ENCODE results near the gene PLD4. TPM values are rescaled to one million over a fixed set of nuclear protein-coding genes. Genes with fewer than 3 reads are reported as not detected.

PLD4 gene
- total and polyA plus RNA-seq, 2 of the 8 experiments (the other 6 are each of a cell fraction or from before 2014, with no cell fraction given) = 0.05 TPM; not detected in 1

- TF ChIP-seq TBP (IDR thresholded peaks at IDR 0.05; ENCODE audit: low read depth, low read length) (no peak), KDM4A (IDR thresholded peaks at IDR 0.05; ENCODE audit: low read depth, low read length, severe bottlenecking) (no peak), SAP30 (IDR thresholded peaks at IDR 0.05; ENCODE audit: insufficient read depth, insufficient replicate concordance, low read length) (no peak), NRF1 (IDR thresholded peaks at IDR 0.05; ENCODE audit: low read depth, low read length) (no peak), TAF1 (IDR thresholded peaks at IDR 0.05; ENCODE audit: low read depth, low read length) (no peak), RXRA (IDR thresholded peaks at IDR 0.05; ENCODE audit: insufficient read depth, low read depth, low read length) (no peak)
- TF ChIP-seq, protein P1, sequence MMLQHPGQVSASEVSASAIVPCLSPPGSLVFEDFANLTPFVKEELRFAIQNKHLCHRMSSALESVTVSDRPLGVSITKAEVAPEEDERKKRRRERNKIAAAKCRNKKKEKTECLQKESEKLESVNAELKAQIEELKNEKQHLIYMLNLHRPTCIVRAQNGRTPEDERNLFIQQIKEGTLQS (IDR thresholded peaks at IDR 0.05; ENCODE audit: insufficient read depth, low read depth, low read length) = no peak
- no peak overlapping the region for H3K4ac ChIP-seq (replicated peaks; ENCODE audit: insufficient read length, low read depth, low read length)
- H4K20me1 ChIP-seq (replicated peaks in 1 of 2; ENCODE audit: control insufficient read depth in 1 of 2, insufficient read depth in 2 of 2, low read length in 2 of 2) = peaks cover 4 to 8% of the 10 kb centered on the region in 2 experiments
- no peak overlapping the region for H2BK5ac ChIP-seq (ENCODE audit: low read depth, low read length)
- H3K79me1 ChIP-seq (ENCODE audit: low read depth, low read length) = no peaks in the 10 kb centered on the region
- H2BK15ac ChIP-seq (ENCODE audit: low read length) = no peak overlapping the region
- no peak overlapping the region for H3K4me3 ChIP-seq (ENCODE audit: extremely low read depth in 1 of 4, insufficient read depth in 2 of 4, low read depth in 3 of 4, low read length in 4 of 4)
- peaks cover 18 to 32% (median 29%) of the 10 kb centered on the region in 4 experiments for H3K27me3 ChIP-seq (replicated peaks in 1 of 4; ENCODE audit: control insufficient read depth in 3 of 4, extremely low read depth in 1 of 4, insufficient read depth in 3 of 4, low read length in 3 of 4)
- H4K8ac ChIP-seq (ENCODE audit: extremely low read depth, insufficient read depth, low read length) = no peak overlapping the region
- no peak overlapping the region for H2AFZ ChIP-seq (ENCODE audit: low read length)
- 87% methylated on average over 14 of the region's 14 CpGs; no CpG with 5 or more reads in 1 of the 2 experiments for WGBS, 2 experiments (ENCODE audit: extremely low coverage in 1 of 2, insufficient coverage in 1 of 2, insufficient read length in 1 of 2, insufficient replicate concordance in 2 of 2, low coverage in 1 of 2, low lambda C conversion rate in 2 of 2, missing lambda C conversion rate in 1 of 2)
- H2BK120ac ChIP-seq (replicated peaks; ENCODE audit: low read depth, low read length) = no peak overlapping the region
- H2AK5ac ChIP-seq (ENCODE audit: low read depth, low read length) = 0 out of 2 replicates have a peak overlapping the region, but pooled peaks have one; percentile 1
- no peak overlapping the region for H2BK12ac ChIP-seq (ENCODE audit: low read depth, low read length)
- CTCF ChIA-PET (ENCODE audit: partially characterized antibody) = interaction anchor here (0.6 to 11.5 kb wide), 48 partner anchors 10 to 450 kb away, joined by 3 to 161 read pairs (median 4); partner anchors contain the start of gene CLBA1
- FAIRE-seq (no peak), DNase-seq (ENCODE audit: low read depth in 1 of 2, low spot score in 2 of 2) (no peak)
- H3K18ac ChIP-seq (ENCODE audit: extremely low read depth, low read length) = no peak overlapping the region
- H3K4me1 ChIP-seq (replicated peaks in 1 of 4; ENCODE audit: control insufficient read depth in 3 of 4, insufficient read depth in 4 of 4, low read length in 3 of 4) = peaks cover 0 to 14% (median 10%) of the 10 kb centered on the region in 4 experiments; a peak in 5 of 7 replicates
- no peaks in the 10 kb centered on the region for H3K79me2 ChIP-seq (ENCODE audit: control insufficient read depth in 1 of 2, insufficient read depth in 2 of 2, low read length in 2 of 2)
- POLR2A ChIA-PET (ENCODE audit: partially characterized antibody) = interaction anchor here (0.7 to 0.9 kb wide), 2 partner anchors 83 to 128 kb away, joined by 3 read pairs; no protein-coding TSS in a partner anchor
- H2BK20ac ChIP-seq (ENCODE audit: low read length) = no peak overlapping the region
- no peak overlapping the region for H4K5ac ChIP-seq (ENCODE audit: insufficient read length, low read depth, low read length)
- H3K4me2 ChIP-seq (ENCODE audit: insufficient read depth in 1 of 2, low read depth in 2 of 2, low read length in 2 of 2) = no peak overlapping the region
- no peak overlapping the region for H3K27ac ChIP-seq (ENCODE audit: low read depth, low read length)
- no peak overlapping the region for H3K9ac ChIP-seq (replicated peaks in 1 of 4; ENCODE audit: extremely low read depth in 1 of 4, low read depth in 3 of 4, low read length in 3 of 4)
- H3K23ac ChIP-seq (ENCODE audit: insufficient read length) = no peak overlapping the region
- no peak overlapping the region for H4K91ac ChIP-seq (replicated peaks; ENCODE audit: insufficient read length, low read length)
- H3K56ac ChIP-seq (replicated peaks; ENCODE audit: insufficient read length, low read depth, low read length) = no peak overlapping the region
- H3K36me3 ChIP-seq (ENCODE audit: control insufficient read depth in 2 of 4, insufficient read depth in 4 of 4, low read length in 3 of 4) = no peaks in the 10 kb centered on the region
- H3K14ac ChIP-seq (ENCODE audit: insufficient read length) = no peak overlapping the region
- no peaks in the 10 kb centered on the region for H3K9me3 ChIP-seq (ENCODE audit: insufficient read depth in 2 of 2, low read depth in 1 of 2, low read length in 1 of 2)
- H3K23me2 ChIP-seq (ENCODE audit: low read depth, low read length) = peaks cover 10% of the 10 kb centered on the region; the same call in 1 of the 2 replicates
Observed at GRCh38 chr14:104974665-104975390, 50.1 kb downstream of the PLD4 start.

Measured in H1 (cell line).